ENCODE measurements around the gene HDAC4. TPM values are rescaled to one million over a fixed set of nuclear protein-coding genes. Genes with fewer than 3 reads are reported as not detected.
"Not testable (repeated sequence)": the region's sequence is repeated elsewhere in the genome, so short reads cannot be mapped to it uniquely, and the experiment has no call there.

Gene HDAC4
- total and polyA plus RNA-seq, 3 experiments from 2014 or later: 8.3 to 28.8 (median 24.0) TPM

GRCh38 chr2:239181074-239181902, 219.5 kb downstream of the HDAC4 start:
- ChIA-PET CTCF (no interaction called here), POLR2A (no interaction called here)
- H3K36me3 Mint-ChIP-seq: peaks cover 21 to 85% (median 29%) of the 10 kb centered on the region in 3 donors
- H3K9me3 Mint-ChIP-seq: peaks cover 0 to 3% (median under 1%) of the 10 kb centered on the region in 5 donors
- Histone ChIP-seq H3K9me3 (ENCODE audit: low read length) (no peaks in the 10 kb centered on the region), H3K27ac (ENCODE audit: low read depth, low read length) (no peak overlapping the region), H3K36me3 (ENCODE audit: insufficient read depth, low read length) (peaks cover 9% of the 10 kb centered on the region), H3K27me3 (ENCODE audit: insufficient read depth, low read length, poor library complexity, severe bottlenecking) (no peaks in the 10 kb centered on the region), H3K4me3 (ENCODE audit: low read length) (no peak overlapping the region), H3K4me1 (ENCODE audit: insufficient read depth, low read length) (no peaks in the 10 kb centered on the region)
- DNase-seq: peak in 1 of 5 donors; percentile 33
- H3K27ac Mint-ChIP-seq: peak overlapping the region in 2 of 8 donors; percentile 17 to 77
- no peaks in the 10 kb centered on the region for H3K4me1 Mint-ChIP-seq
- H3K4me3 Mint-ChIP-seq: no peak overlapping the region
- no peaks in the 10 kb centered on the region for H3K27me3 Mint-ChIP-seq

- Mint-ChIP-seq H3K36me3 (peaks cover 18 to 83% (median 33%) of the 10 kb centered on the region in 3 donors), H3K4me1 (no peaks in the 10 kb centered on the region), H3K27me3 (no peaks in the 10 kb centered on the region), H3K9me3 (peaks cover 0 to 3% (median 2%) of the 10 kb centered on the region in 5 donors), H3K4me3 (no peak overlapping the region), H3K27ac (no peak overlapping the region)
- no peaks in the 10 kb centered on the region for H3K4me1 ChIP-seq (ENCODE audit: insufficient read depth, low read length)
- POLR2A ChIA-PET: no interaction called here
- no peak for DNase-seq
- H3K9me3 ChIP-seq (ENCODE audit: low read length): no peaks in the 10 kb centered on the region
- CTCF ChIA-PET: no interaction called here
- no peaks in the 10 kb centered on the region for H3K27me3 ChIP-seq (ENCODE audit: insufficient read depth, low read length, poor library complexity, severe bottlenecking)
- H3K36me3 ChIP-seq (ENCODE audit: insufficient read depth, low read length): peaks cover 3% of the 10 kb centered on the region
- no peak overlapping the region for H3K27ac ChIP-seq (ENCODE audit: low read depth, low read length)
- H3K4me3 ChIP-seq (ENCODE audit: low read length): no peak overlapping the region
Measured at GRCh38 chr2:239180526-239181073, 220.2 kb downstream of the HDAC4 start.

GRCh38 chr2:239179851-239180371, 220.9 kb downstream of the HDAC4 start:
- H3K36me3 ChIP-seq (ENCODE audit: insufficient read depth, low read length): peaks cover 6% of the 10 kb centered on the region

GRCh38 chr2:239178954-239179353, 221.9 kb downstream of the HDAC4 start:
- H3K36me3 Mint-ChIP-seq: peaks cover 32 to 96% (median 49%) of the 10 kb centered on the region in 3 donors
- peaks cover 6% of the 10 kb centered on the region for H3K36me3 ChIP-seq (ENCODE audit: insufficient read depth, low read length)
- ChIA-PET CTCF (no interaction called here), POLR2A (no interaction called here)
- H3K9me3 Mint-ChIP-seq: peaks cover 10 to 15% (median 14%) of the 10 kb centered on the region in 5 donors
- no peak overlapping the region for H3K4me3 Mint-ChIP-seq
- no peak overlapping the region for H3K27ac Mint-ChIP-seq
- H3K4me3 ChIP-seq (ENCODE audit: low read length): no peak overlapping the region
- peaks cover 5% of the 10 kb centered on the region for H3K9me3 ChIP-seq (ENCODE audit: low read length)
- no peak for DNase-seq
- no peaks in the 10 kb centered on the region for H3K4me1 ChIP-seq (ENCODE audit: insufficient read depth, low read length)
- no peak overlapping the region for H3K27ac ChIP-seq (ENCODE audit: low read depth, low read length)
- H3K27me3 Mint-ChIP-seq: no peaks in the 10 kb centered on the region
- no peaks in the 10 kb centered on the region for H3K27me3 ChIP-seq (ENCODE audit: insufficient read depth, low read length, poor library complexity, severe bottlenecking)
- H3K4me1 Mint-ChIP-seq: no peaks in the 10 kb centered on the region

More at GRCh38 chr2:239179851-239180371, 220.9 kb downstream of the HDAC4 start:
- Mint-ChIP-seq H3K4me3 (no peak overlapping the region), H3K4me1 (no peaks in the 10 kb centered on the region), H3K27ac (no peak overlapping the region), H3K27me3 (no peaks in the 10 kb centered on the region), H3K36me3 (peaks cover 22 to 89% (median 40%) of the 10 kb centered on the region in 3 donors), H3K9me3 (peaks cover under 1 to 7% (median 4%) of the 10 kb centered on the region in 5 donors)
- ChIA-PET CTCF (no interaction called here), POLR2A (no interaction called here)
- DNase-seq: no peak
- H3K27ac ChIP-seq (ENCODE audit: low read depth, low read length): no peak overlapping the region
- H3K27me3 ChIP-seq (ENCODE audit: insufficient read depth, low read length, poor library complexity, severe bottlenecking): no peaks in the 10 kb centered on the region
- H3K9me3 ChIP-seq (ENCODE audit: low read length): peaks cover 5% of the 10 kb centered on the region
- H3K4me1 ChIP-seq (ENCODE audit: insufficient read depth, low read length): no peaks in the 10 kb centered on the region
- H3K4me3 ChIP-seq (ENCODE audit: low read length): no peak overlapping the region

- peaks cover 34 to 95% (median 53%) of the 10 kb centered on the region in 3 donors for H3K36me3 Mint-ChIP-seq
- no peaks in the 10 kb centered on the region for H3K4me1 ChIP-seq (ENCODE audit: insufficient read depth, low read length)
- no peaks in the 10 kb centered on the region for H3K27me3 ChIP-seq (ENCODE audit: insufficient read depth, low read length, poor library complexity, severe bottlenecking)
- peak overlapping the region in 1 of 8 donors; percentile 47 for H3K27ac Mint-ChIP-seq
- H3K36me3 ChIP-seq (ENCODE audit: insufficient read depth, low read length): peaks cover 6% of the 10 kb centered on the region
- DNase-seq: no peak
- POLR2A ChIA-PET: no interaction called here
- no peaks in the 10 kb centered on the region for H3K4me1 Mint-ChIP-seq
- H3K9me3 Mint-ChIP-seq: peaks cover 13 to 18% (median 16%) of the 10 kb centered on the region in 5 donors
- H3K9me3 ChIP-seq (ENCODE audit: low read length): peaks cover 6% of the 10 kb centered on the region
- no peak overlapping the region for H3K4me3 ChIP-seq (ENCODE audit: low read length)
- no peak overlapping the region for H3K4me3 Mint-ChIP-seq
- no peak overlapping the region for H3K27ac ChIP-seq (ENCODE audit: low read depth, low read length)
- H3K27me3 Mint-ChIP-seq: no peaks in the 10 kb centered on the region
- CTCF ChIA-PET: no interaction called here
Measured at GRCh38 chr2:239178484-239178883, 222.3 kb downstream of the HDAC4 start.

GRCh38 chr2:239177908-239178307, 222.9 kb downstream of the HDAC4 start:
- H3K4me1 ChIP-seq (ENCODE audit: insufficient read depth, low read length): no peaks in the 10 kb centered on the region
- peaks cover 6% of the 10 kb centered on the region for H3K36me3 ChIP-seq (ENCODE audit: insufficient read depth, low read length)
- peaks cover 13 to 24% (median 21%) of the 10 kb centered on the region in 5 donors for H3K9me3 Mint-ChIP-seq
- no peak overlapping the region for H3K4me3 Mint-ChIP-seq
- H3K27ac ChIP-seq (ENCODE audit: low read depth, low read length): no peak overlapping the region
- H3K4me3 ChIP-seq (ENCODE audit: low read length): no peak overlapping the region
- peaks cover 9% of the 10 kb centered on the region for H3K9me3 ChIP-seq (ENCODE audit: low read length)
- CTCF ChIA-PET: no interaction called here
- H3K27me3 Mint-ChIP-seq: no peaks in the 10 kb centered on the region
- H3K27ac Mint-ChIP-seq: no peak overlapping the region
- peaks cover 39 to 96% (median 58%) of the 10 kb centered on the region in 3 donors for H3K36me3 Mint-ChIP-seq
- no peak for DNase-seq
- H3K27me3 ChIP-seq (ENCODE audit: insufficient read depth, low read length, poor library complexity, severe bottlenecking): no peaks in the 10 kb centered on the region
- POLR2A ChIA-PET: no interaction called here
- H3K4me1 Mint-ChIP-seq: no peaks in the 10 kb centered on the region

- ChIA-PET POLR2A (no interaction called here), CTCF (no interaction called here)
- H3K36me3 Mint-ChIP-seq: peaks cover 41 to 97% (median 64%) of the 10 kb centered on the region in 3 donors
- no peaks in the 10 kb centered on the region for H3K27me3 ChIP-seq (ENCODE audit: insufficient read depth, low read length, poor library complexity, severe bottlenecking)
- no peak overlapping the region for H3K27ac ChIP-seq (ENCODE audit: low read depth, low read length)
- H3K4me3 ChIP-seq (ENCODE audit: low read length): no peak overlapping the region
- no peak overlapping the region for H3K4me3 Mint-ChIP-seq
- peaks cover 10% of the 10 kb centered on the region for H3K36me3 ChIP-seq (ENCODE audit: insufficient read depth, low read length)
- H3K4me1 ChIP-seq (ENCODE audit: insufficient read depth, low read length): no peaks in the 10 kb centered on the region
- DNase-seq: no peak
- H3K4me1 Mint-ChIP-seq: no peaks in the 10 kb centered on the region
- no peak overlapping the region for H3K27ac Mint-ChIP-seq
- no peaks in the 10 kb centered on the region for H3K27me3 Mint-ChIP-seq
- H3K9me3 ChIP-seq (ENCODE audit: low read length): peaks cover 9% of the 10 kb centered on the region
- H3K9me3 Mint-ChIP-seq: peaks cover 17 to 28% (median 27%) of the 10 kb centered on the region in 5 donors
Measured at GRCh38 chr2:239177325-239177724, 223.5 kb downstream of the HDAC4 start.

- CTCF ChIA-PET; H3K27ac ChIP-seq (ENCODE audit: low read depth, low read length); H3K27me3 Mint-ChIP-seq; H3K4me1 ChIP-seq (ENCODE audit: insufficient read depth, low read length); POLR2A ChIA-PET; H3K27me3 ChIP-seq (ENCODE audit: insufficient read depth, low read length, poor library complexity, severe bottlenecking); H3K4me3 Mint-ChIP-seq; H3K4me3 ChIP-seq (ENCODE audit: low read length); H3K4me1 Mint-ChIP-seq: not testable (repeated sequence)
- Mint-ChIP-seq H3K27ac (peak overlapping the region in 1 of 8 donors; percentile 70), H3K36me3 (peaks cover 44 to 93% (median 72%) of the 10 kb centered on the region in 3 donors), H3K9me3 (peaks cover 24 to 36% (median 34%) of the 10 kb centered on the region in 5 donors)
- Histone ChIP-seq H3K36me3 (ENCODE audit: insufficient read depth, low read length) (peaks cover 10% of the 10 kb centered on the region), H3K9me3 (ENCODE audit: low read length) (peaks cover 12% of the 10 kb centered on the region)
- peak in 1 of 5 donors; percentile 28 for DNase-seq
Measured at GRCh38 chr2:239176138-239176803, 224.5 kb downstream of the HDAC4 start.
